Upper lobe of left lung (tissue), 4 donors: Measurements from ENCODE around the gene CST7.

Experiments used
- CTCF ChIP-seq, 6 experiments: fragments of 450-650 bp in 4 of 6; fragments of 200-600 bp in 2 of 6; sonication (generic) in 2 of 6; IDR thresholded peaks; one replicate each; pipeline ENCODE4 v1.5.1; 2016 to 2019; ENCODE audit warnings: antibody characterized with exemption in 6 of 6
- EP300 ChIP-seq, 4 donors: sonication (generic); formaldehyde crosslinking; IDR thresholded peaks; one replicate each; pipeline ENCODE4 v1.5.1; 2017; ENCODE audit warnings: antibody characterized with exemption in 4 of 4, control low read depth in 2 of 4

GRCh38 chr20:24998121-24998520, 49.1 kb downstream of the CST7 start:
- TF ChIP-seq CTCF (IDR thresholded peaks at IDR 0.05) (no peak), EP300 (IDR thresholded peaks at IDR 0.05) (no peak)
